Esophagus muscularis mucosa (tissue), 4 donors: Measurements from ENCODE around the gene LRRC8D. TPM values are rescaled to one million over a fixed set of nuclear protein-coding genes. Genes with fewer than 3 reads are reported as not detected.
"Not testable (repeated sequence)": the region's sequence is repeated elsewhere in the genome, so short reads cannot be mapped to it uniquely, and the experiment has no call there.

ENCODE experiments used
- DNase-seq: peaks from one replicate; pipeline ENCODE4 v3.0.0-alpha.2; 2017; ENCODE audit errors: extremely low spot score
- H3K27ac ChIP-seq, 4 donors: fragments of 200-600 bp; sonication (generic); replicated peaks in 1 of 4; 1 replicate in 3 of 4; 2 replicates in 1 of 4; pipeline ENCODE4 v1.5.1; 2016 to 2019; ENCODE audit warnings: mild to moderate bottlenecking in 1 of 4
- H3K27me3 ChIP-seq, 4 donors: fragments of 200-600 bp; sonication (generic); one replicate each; pipeline versions ENCODE4 v1.5.1 to v1.6.0; 2016 to 2019
- H3K36me3 ChIP-seq, 4 donors: fragments of 200-600 bp; sonication (generic); one replicate each; pipeline ENCODE4 v1.5.1; 2016 to 2019
- H3K4me1 ChIP-seq, 4 donors: fragments of 200-600 bp; sonication (generic); one replicate each; pipeline ENCODE4 v1.5.1; 2016 to 2019
- H3K4me3 ChIP-seq, 4 donors: fragments of 200-600 bp; sonication (generic); 1 replicate in 2 of 4; 2 replicates in 2 of 4; pipeline ENCODE4 v1.5.1; 2016 to 2019; ENCODE audit warnings: mild to moderate bottlenecking in 4 of 4, moderate library complexity in 1 of 4
- H3K9me3 ChIP-seq, 4 donors: fragments of 200-600 bp; sonication (generic); 1 replicate in 3 of 4; 2 replicates in 1 of 4; pipeline ENCODE4 v1.5.1; 2016 to 2019
- EP300 ChIP-seq: sonication (generic); formaldehyde crosslinking; IDR thresholded peaks from one replicate; pipeline ENCODE4 v1.6.1; 2017; ENCODE audit warnings: antibody characterized with exemption
- POLR2A ChIP-seq: fragments of 450-650 bp; IDR thresholded peaks from one replicate; pipeline ENCODE4 v1.6.1; 2017; ENCODE audit warnings: antibody characterized with exemption, moderate library complexity, mild to moderate bottlenecking, low read depth
- POLR2AphosphoS5 ChIP-seq, 2 donors: sonication (generic); formaldehyde crosslinking; IDR thresholded peaks; one replicate each; pipeline ENCODE4 v1.6.1; 2017; ENCODE audit warnings: antibody characterized with exemption in 2 of 2
- WGBS: methylation state at CpG from one replicate; pipeline ENCODE4 v1.1.5; 2018; 5-methylcytosine and 5-hydroxymethylcytosine counted together
- intact Hi-C: fragments of 100-400 bp; cut with DNase I; formaldehyde crosslinking; loops from one replicate; pipeline ENCODE4 v1.15.1; 2023
- total RNA-seq, 4 donors: library from RNA; depleted of rRNA; stranded (reverse); fragments of >200 nt; gene quantifications; one replicate each; pipeline versions ENCODE4 v1.1.0 to v1.2.1, GENCODE V29; 2016
- TF ChIP-seq, protein P1 (sequence below), 3 experiments: fragments of 200-600 bp in 2 of 3; fragments of 450-650 bp in 1 of 3; sonication (generic) in 2 of 3; IDR thresholded peaks; one replicate each; pipeline ENCODE4 v1.5.1; 2017 to 2019; ENCODE audit warnings: antibody characterized with exemption in 3 of 3, mild to moderate bottlenecking in 2 of 3, moderate library complexity in 1 of 3

LRRC8D gene
- 10 to 100 TPM in 1 of 4 donors, 1 to 10 TPM in 3; 4.2 to 10.4 (median 6.6) TPM for total RNA-seq

DNA sequence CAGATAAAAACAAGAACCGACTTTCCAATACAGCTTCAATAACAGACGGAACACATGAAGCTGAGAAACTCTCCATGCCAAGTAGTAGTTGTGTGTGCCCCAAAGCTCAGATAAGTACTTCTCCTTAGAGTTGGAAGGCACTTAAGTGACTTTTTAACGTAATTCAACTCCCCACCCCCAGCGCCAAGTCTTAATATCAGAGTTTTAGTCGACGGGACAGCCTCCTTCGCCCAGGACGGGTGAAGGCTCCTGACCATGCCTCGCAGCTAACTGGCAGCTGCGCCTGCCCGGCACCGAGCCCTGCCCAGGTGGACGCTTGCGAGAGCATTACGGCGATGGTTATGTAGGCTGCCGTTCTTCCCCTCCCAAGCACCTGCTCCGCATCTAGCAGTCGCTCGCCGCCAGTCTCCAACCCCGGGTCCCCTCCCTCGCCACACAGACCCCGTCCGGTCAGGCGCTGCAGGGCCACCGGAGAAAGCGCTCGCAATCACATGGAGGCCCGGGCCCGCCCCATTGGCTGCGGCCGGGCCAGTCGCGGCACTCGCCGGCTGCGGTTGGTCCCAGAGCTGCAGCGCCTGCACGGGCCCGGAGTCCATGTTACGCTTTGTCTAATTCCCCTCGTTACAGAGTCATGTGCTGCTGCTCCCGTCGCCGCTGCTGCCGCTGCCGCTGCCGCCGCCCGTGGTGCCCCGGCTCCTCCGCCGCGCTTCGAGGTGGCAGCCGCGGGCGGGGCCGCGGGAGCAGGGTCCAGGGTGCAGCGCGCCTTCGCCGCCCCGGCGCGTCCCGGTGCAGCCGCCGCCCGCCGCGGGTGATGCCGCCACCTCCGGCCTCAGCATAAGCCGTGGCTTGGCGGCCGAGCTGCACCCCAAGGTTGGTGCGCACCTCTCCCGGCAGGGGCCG lies at the start of gene LRRC8D:
Gene LRRC8D, plus strand, starts transcription at position 611 of the 900 bp plus-strand sequence. CDS start 112,037 bp downstream, outside the sequence.
- TF ChIP-seq EP300: no peak
- TF ChIP-seq POLR2A: no peak
- peak; percentile 61 to 71 for TF ChIP-seq POLR2AphosphoS5 (IDR thresholded peaks at IDR 0.05)
- TF ChIP-seq, protein P1, sequence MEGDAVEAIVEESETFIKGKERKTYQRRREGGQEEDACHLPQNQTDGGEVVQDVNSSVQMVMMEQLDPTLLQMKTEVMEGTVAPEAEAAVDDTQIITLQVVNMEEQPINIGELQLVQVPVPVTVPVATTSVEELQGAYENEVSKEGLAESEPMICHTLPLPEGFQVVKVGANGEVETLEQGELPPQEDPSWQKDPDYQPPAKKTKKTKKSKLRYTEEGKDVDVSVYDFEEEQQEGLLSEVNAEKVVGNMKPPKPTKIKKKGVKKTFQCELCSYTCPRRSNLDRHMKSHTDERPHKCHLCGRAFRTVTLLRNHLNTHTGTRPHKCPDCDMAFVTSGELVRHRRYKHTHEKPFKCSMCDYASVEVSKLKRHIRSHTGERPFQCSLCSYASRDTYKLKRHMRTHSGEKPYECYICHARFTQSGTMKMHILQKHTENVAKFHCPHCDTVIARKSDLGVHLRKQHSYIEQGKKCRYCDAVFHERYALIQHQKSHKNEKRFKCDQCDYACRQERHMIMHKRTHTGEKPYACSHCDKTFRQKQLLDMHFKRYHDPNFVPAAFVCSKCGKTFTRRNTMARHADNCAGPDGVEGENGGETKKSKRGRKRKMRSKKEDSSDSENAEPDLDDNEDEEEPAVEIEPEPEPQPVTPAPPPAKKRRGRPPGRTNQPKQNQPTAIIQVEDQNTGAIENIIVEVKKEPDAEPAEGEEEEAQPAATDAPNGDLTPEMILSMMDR (IDR thresholded peaks at IDR 0.05): no peak
- H3K27me3 ChIP-seq: no peaks in the 10 kb centered on the region
- no peaks in the 10 kb centered on the region for H3K36me3 ChIP-seq
- DNase-seq: peak; percentile 94
- H3K9me3 ChIP-seq: no peaks in the 10 kb centered on the region
- intact Hi-C loops: no loop called here
- H3K4me3 ChIP-seq: peak within 1 kb of the TSS; percentile 94 to 98 (median 96)
- peaks cover 19 to 33% (median 22%) of the 10 kb centered on the region in 4 donors for H3K4me1 ChIP-seq
- H3K27ac ChIP-seq: peak within 1 kb of the TSS; percentile 76 to 86 (median 84)
- WGBS: under 1% methylated on average over 21 of the region's 82 CpGs

DNA sequence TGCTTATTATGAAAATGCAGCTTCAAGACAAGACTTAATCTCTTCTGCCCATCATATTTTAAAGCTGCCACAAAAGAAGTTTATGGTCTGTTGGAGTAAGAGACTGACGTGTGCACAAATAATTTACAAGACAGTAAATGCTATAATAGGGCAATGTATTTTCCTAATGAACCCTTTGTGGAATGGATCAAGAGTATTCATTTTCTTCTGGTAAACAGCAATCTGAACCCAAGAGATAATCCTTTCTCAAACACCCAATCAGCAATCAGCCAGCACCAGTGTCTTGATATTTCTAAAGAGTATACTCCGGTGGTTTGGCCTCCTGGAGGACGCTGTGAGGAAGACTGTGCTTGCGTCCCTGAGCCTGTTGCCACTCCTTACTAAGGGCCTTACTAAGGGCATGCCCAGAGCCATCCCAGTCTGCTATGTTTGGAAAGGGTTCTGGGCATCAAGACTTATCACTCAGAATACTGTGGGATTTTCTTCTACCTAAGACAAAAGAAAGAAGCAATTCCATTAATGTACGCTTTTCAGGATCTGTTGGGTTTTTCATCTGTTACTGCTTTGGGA lies 48.8 kb upstream of the LRRC8D start:
- WGBS: 90% methylated on average over 5 of the region's 5 CpGs

DNA sequence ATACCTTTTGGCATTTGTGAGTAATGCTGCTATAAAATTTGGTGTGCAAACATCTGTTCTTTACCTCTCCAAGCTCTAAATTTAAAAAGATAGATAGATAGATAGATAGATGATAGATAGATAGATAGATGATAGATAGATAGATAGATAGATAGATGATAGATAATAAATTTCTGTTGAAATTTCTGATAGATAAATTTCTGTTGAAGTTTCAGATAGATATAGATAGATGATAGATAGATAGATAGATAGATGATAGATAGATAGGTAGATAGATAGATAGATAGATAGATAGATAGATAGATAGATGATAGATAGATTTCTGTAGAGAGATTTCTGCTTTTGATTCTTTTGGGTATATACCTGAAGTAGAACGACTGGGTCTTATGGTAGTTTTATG lies 44.7 kb upstream of the LRRC8D start:
- 91% methylated on average over 1 of the region's 1 CpG for WGBS

More for the DNA sequence above, 48.8 kb upstream of the LRRC8D start:
- Histone ChIP-seq H3K4me1 (no peaks in the 10 kb centered on the region), H3K4me3 (no peak overlapping the region), H3K36me3 (no peaks in the 10 kb centered on the region), H3K9me3 (no peaks in the 10 kb centered on the region), H3K27ac (no peak overlapping the region), H3K27me3 (no peaks in the 10 kb centered on the region)
- intact Hi-C loops: no loop called here
- peak; percentile 60 for DNase-seq
- no peak for TF ChIP-seq POLR2AphosphoS5 (IDR thresholded peaks at IDR 0.05)
- TF ChIP-seq EP300: no peak
- no peak for TF ChIP-seq POLR2A

DNA sequence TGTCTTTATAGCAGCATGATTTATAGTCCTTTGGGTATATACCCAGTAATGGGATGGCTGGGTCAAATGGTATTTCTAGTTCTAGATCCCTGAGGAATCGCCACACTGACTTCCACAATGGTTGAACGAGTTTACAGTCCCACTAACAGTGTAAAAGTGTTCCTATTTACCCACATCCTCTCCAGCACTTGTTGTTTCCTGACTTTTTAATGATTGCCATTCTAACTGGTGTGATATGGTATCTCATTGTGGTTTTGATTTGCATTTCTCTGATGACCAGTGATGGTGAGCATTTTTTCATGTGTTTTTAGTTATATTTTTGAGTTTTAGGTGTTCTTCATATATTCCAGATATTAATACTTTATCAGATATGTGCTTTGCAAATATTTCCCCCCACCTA lies 43.6 kb upstream of the LRRC8D start:
- H3K4me3 ChIP-seq, H3K4me1 ChIP-seq, H3K9me3 ChIP-seq, H3K27ac ChIP-seq, DNase-seq, intact Hi-C loops, H3K36me3 ChIP-seq, H3K27me3 ChIP-seq: not testable (repeated sequence)
- WGBS: 96% methylated on average over 2 of the region's 2 CpGs

More for the DNA sequence above, 44.7 kb upstream of the LRRC8D start:
- H3K9me3 ChIP-seq, H3K4me1 ChIP-seq, H3K4me3 ChIP-seq, H3K36me3 ChIP-seq, H3K27ac ChIP-seq, intact Hi-C loops, H3K27me3 ChIP-seq, DNase-seq: not testable (repeated sequence)

DNA sequence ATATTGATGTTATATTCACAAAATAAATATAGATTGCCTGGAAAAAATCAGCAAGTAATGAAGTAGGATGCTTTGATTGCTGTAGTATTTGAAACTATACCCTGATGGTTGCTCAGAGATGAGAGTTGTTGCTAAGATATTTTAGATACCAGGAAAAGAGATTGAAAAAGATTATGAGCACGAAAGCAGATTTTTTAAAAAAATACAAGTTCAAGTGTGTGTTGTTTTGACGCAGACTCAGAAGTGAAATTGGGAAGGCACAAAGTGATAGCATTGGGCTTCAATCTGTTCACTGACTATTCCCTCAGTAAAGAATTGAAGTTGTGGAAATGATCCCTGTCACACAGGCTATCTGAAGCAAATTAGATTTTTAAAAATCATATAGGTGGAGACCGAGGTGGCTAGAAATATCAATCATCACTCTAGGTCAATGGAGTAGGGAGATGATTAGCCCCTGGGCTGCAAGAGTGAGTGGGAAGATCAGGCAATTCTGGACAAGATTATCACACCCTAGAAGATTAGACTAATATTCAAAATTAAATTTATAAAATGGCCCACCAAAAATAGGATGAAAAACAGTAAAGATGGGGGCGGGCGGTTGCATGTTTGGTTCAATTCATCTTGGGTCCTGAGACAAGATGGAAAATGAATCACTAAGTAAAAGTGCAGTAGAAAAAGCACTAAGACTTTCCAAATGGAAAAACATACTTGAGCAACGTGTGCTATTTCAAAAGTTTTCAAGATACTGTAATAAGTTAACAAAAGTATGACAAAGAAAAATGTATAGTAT lies 41.5 kb upstream of the LRRC8D start:
- no peaks in the 10 kb centered on the region for H3K27me3 ChIP-seq
- no peak for DNase-seq
- TF ChIP-seq EP300: no peak
- TF ChIP-seq, protein P1 (IDR thresholded peaks at IDR 0.05): no peak
- no peak for TF ChIP-seq POLR2AphosphoS5 (IDR thresholded peaks at IDR 0.05)
- no peak for TF ChIP-seq POLR2A
- H3K4me3 ChIP-seq: no peak overlapping the region
- H3K36me3 ChIP-seq: no peaks in the 10 kb centered on the region
- no peak overlapping the region for H3K27ac ChIP-seq
- H3K4me1 ChIP-seq: no peaks in the 10 kb centered on the region
- intact Hi-C loops: no loop called here
- WGBS: 68% methylated on average over 6 of the region's 6 CpGs
- H3K9me3 ChIP-seq: no peaks in the 10 kb centered on the region

DNA sequence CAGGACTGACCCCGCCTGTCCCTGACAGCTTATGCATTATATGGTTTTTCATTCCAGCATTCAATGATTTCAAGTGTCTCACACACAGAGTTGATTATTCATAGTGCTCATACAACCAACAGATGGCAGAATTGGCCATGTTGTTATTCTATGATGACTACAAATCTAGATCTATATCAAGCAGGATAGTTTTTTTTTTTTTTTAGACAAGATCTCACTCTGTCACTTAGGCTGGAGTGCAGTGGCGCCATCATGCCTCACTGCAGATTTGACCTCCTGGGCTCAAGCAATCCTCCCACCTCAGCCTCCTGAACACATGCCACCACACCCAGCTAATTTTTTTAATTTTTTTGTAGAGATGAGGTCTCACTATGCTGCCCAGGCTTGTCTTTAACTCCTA lies 40.1 kb upstream of the LRRC8D start:
- no peaks in the 10 kb centered on the region for H3K4me1 ChIP-seq
- no peaks in the 10 kb centered on the region for H3K27me3 ChIP-seq
- H3K27ac ChIP-seq: no peak overlapping the region
- H3K36me3 ChIP-seq: no peaks in the 10 kb centered on the region
- TF ChIP-seq, protein P1 (IDR thresholded peaks at IDR 0.05): peak in 1 of 3 experiments; percentile 8
- TF ChIP-seq POLR2A (no peak), POLR2AphosphoS5 (IDR thresholded peaks at IDR 0.05) (no peak), EP300 (no peak)
- no peak for DNase-seq
- H3K4me3 ChIP-seq: no peak overlapping the region
- WGBS: 77% methylated on average over 2 of the region's 2 CpGs
- intact Hi-C loops: no loop called here
- no peaks in the 10 kb centered on the region for H3K9me3 ChIP-seq
